Parathyroid adenoma (tissue), 2 donors: ENCODE measurements around the gene HMGCL.

Source experiments
- H2AFZ ChIP-seq: fragments of 300-600 bp; sonication (generic); one replicate; pipeline ENCODE4 v1.7.0; 2017; ENCODE audit warnings: antibody characterized with exemption, mild to moderate bottlenecking
- H3K27ac ChIP-seq: fragments of 300-600 bp; sonication (generic); one replicate; pipeline ENCODE4 v1.7.0; 2017
- H3K27me3 ChIP-seq: fragments of 300-600 bp; sonication (generic); one replicate; pipeline ENCODE4 v1.7.0; 2017; ENCODE audit warnings: low read length; ENCODE audit not compliant: control insufficient read depth, insufficient read depth
- H3K36me3 ChIP-seq: fragments of 300-600 bp; sonication (generic); one replicate; pipeline ENCODE4 v1.7.0; 2017; ENCODE audit warnings: low read length; ENCODE audit not compliant: control insufficient read depth, insufficient read depth
- H3K4me1 ChIP-seq: fragments of 300-600 bp; sonication (generic); one replicate; pipeline ENCODE4 v1.7.0; 2017; ENCODE audit warnings: control low read depth
- H3K4me2 ChIP-seq: fragments of 300-600 bp; sonication (generic); one replicate; pipeline ENCODE4 v1.7.0; 2017; ENCODE audit warnings: low read length
- H3K4me3 ChIP-seq: fragments of 300-600 bp; sonication (generic); one replicate; pipeline ENCODE4 v1.7.0; 2017; ENCODE audit warnings: low read depth, low read length
- H3K79me2 ChIP-seq: fragments of 300-600 bp; sonication (generic); one replicate; pipeline ENCODE4 v1.7.0; 2017; ENCODE audit warnings: control low read depth
- H3K9ac ChIP-seq: fragments of 300-600 bp; sonication (generic); one replicate; pipeline ENCODE4 v1.7.0; 2017; ENCODE audit warnings: mild to moderate bottlenecking
- H3K9me3 ChIP-seq: fragments of 300-600 bp; sonication (generic); one replicate; pipeline ENCODE4 v1.7.0; 2017; ENCODE audit warnings: low read length; ENCODE audit not compliant: control insufficient read depth
- TF ChIP-seq, protein P1 (sequence below): fragments of 300-600 bp; sonication (generic); IDR thresholded peaks from one replicate; pipeline ENCODE4 v1.7.0; 2017; ENCODE audit warnings: antibody characterized with exemption, mild to moderate bottlenecking
- donor health status: primary hyperparathyroidism.

Gene HMGCL

DNA sequence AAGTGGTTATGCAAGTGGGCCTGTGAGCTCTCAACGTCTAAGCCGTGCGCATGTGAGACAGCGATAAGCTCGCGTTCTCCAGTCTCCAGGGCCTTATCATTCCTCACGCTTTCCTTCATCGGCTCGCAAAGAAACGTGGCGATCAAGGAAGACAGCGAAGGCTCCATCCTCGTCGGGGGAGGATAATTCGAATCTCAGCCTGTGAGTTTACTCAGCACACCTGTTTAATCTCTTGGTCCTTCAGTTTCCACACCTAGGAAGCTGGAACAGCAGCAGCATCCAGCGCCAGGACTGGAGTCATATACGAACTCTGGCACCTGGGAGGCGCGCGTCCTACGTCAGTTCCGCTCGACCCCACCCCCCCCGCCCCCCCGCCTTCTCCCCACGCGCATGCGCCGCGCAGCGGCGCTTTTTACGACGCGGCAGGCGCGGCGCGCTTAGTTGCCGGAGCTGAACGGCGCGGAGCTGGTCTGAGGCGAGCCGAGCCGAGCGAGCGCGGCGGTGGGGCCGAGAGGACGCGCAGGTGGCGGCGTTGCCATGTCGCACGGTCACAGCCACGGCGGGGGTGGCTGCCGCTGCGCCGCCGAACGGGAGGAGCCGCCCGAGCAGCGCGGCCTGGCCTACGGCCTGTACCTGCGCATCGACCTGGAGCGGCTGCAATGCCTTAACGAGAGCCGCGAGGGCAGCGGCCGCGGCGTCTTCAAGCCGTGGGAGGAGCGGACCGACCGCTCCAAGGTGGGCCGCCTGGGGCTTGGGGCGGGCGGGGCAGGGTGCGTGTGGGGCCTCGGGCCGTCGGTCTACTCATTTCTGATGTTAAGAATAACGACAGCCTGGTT, 47.0 kb downstream of the HMGCL start, which contains the start of gene PITHD1:
PITHD1 (plus strand) TSS at position 440 of the 836 bp plus-strand sequence; CDS start at position 538, 98 bp downstream.
- TF ChIP-seq, protein P1, sequence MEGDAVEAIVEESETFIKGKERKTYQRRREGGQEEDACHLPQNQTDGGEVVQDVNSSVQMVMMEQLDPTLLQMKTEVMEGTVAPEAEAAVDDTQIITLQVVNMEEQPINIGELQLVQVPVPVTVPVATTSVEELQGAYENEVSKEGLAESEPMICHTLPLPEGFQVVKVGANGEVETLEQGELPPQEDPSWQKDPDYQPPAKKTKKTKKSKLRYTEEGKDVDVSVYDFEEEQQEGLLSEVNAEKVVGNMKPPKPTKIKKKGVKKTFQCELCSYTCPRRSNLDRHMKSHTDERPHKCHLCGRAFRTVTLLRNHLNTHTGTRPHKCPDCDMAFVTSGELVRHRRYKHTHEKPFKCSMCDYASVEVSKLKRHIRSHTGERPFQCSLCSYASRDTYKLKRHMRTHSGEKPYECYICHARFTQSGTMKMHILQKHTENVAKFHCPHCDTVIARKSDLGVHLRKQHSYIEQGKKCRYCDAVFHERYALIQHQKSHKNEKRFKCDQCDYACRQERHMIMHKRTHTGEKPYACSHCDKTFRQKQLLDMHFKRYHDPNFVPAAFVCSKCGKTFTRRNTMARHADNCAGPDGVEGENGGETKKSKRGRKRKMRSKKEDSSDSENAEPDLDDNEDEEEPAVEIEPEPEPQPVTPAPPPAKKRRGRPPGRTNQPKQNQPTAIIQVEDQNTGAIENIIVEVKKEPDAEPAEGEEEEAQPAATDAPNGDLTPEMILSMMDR, result no peak
- Histone ChIP-seq H3K79me2 (peaks cover 10% of the 10 kb centered on the region), H3K27me3 (no peaks in the 10 kb centered on the region), H3K27ac (peak within 1 kb of the TSS; percentile 82), H3K4me3 (peak within 1 kb of the TSS; percentile 82), H3K4me2 (peak within 1 kb of the TSS; percentile 100), H3K9me3 (no peaks in the 10 kb centered on the region), H2AFZ (peak within 1 kb of the TSS; percentile 83), H3K36me3 (no peaks in the 10 kb centered on the region), H3K9ac (no peak within 1 kb of the TSS), H3K4me1 (peaks cover 12% of the 10 kb centered on the region)

- Histone ChIP-seq H3K36me3 (no peaks in the 10 kb centered on the region), H3K27ac (no peak overlapping the region), H3K4me3 (no peak overlapping the region), H3K4me2 (no peak overlapping the region), H2AFZ (no peak overlapping the region), H3K9ac (no peak overlapping the region), H3K9me3 (no peaks in the 10 kb centered on the region), H3K79me2 (peaks cover 9% of the 10 kb centered on the region), H3K4me1 (peaks cover 12% of the 10 kb centered on the region), H3K27me3 (no peaks in the 10 kb centered on the region)
- TF ChIP-seq, protein P1, result no peak
Observed at GRCh38 chr1:23776217-23776616, 49.0 kb downstream of the HMGCL start.

DNA sequence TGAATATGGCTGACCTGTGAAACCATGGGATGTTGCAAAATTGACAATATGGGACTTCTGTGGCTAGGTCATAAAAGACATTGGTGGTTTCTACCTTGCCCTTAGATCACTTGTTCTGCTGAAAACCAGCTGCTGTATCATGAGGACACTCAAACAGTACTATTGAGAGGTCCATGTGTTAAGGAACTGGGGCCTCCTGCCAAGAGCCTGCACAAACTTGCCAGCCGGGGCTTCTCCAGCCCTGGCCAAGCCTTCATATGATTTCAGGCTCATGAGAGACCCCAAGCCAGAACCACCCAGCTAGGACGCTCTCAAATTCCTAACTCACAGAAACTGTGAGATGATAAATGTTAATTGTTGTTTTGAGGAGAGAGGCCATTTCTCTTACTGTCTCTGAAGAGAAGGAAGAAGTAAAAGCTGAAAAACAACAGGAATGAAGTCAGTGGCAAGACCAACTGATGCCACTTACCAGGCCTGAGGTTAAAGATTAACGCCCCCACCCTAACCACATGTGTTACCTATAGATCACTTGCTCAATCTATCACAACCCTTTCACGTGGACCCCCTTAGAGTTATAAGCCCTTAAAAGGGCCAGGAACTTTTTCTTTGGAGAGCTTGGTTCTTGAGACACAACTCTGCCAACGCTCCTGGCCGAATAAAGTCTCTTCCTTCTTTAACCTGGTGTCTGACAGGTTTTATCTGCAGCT, 50.9 kb downstream of the HMGCL start:
- H3K9me3 ChIP-seq, result no peaks in the 10 kb centered on the region
- H3K36me3 ChIP-seq, result no peaks in the 10 kb centered on the region
- H3K4me3 ChIP-seq, result no peak overlapping the region
- no peak overlapping the region for H3K4me2 ChIP-seq
- no peak overlapping the region for H2AFZ ChIP-seq
- TF ChIP-seq, protein P1, result no peak
- H3K27ac ChIP-seq, result no peak overlapping the region
- H3K9ac ChIP-seq, result no peak overlapping the region
- peaks cover 7% of the 10 kb centered on the region for H3K4me1 ChIP-seq
- no peaks in the 10 kb centered on the region for H3K27me3 ChIP-seq
- H3K79me2 ChIP-seq, result peaks cover 3% of the 10 kb centered on the region

DNA sequence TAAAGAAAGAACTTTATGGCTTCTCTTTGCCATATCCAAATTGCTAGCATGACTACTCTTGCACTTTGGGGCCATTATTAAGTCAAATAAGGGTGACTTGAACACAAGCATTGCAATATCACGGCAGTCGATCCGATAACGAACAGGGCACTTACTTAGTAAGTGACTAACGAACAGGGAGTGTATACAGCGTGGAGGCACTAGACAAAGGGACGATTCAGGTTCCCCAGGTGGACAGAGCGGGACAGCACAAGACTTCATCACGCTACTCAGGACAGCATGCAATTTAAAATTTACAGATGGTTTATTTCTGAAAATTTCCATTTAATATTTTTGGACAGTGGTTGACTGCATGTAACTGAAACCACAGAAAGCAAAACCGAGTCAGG, 52.4 kb downstream of the HMGCL start:
- no peak overlapping the region for H3K9ac ChIP-seq
- no peak overlapping the region for H2AFZ ChIP-seq
- peaks cover 4% of the 10 kb centered on the region for H3K4me1 ChIP-seq

More for the DNA sequence above, 52.4 kb downstream of the HMGCL start:
- H3K27ac ChIP-seq, result no peak overlapping the region
- H3K36me3 ChIP-seq, result no peaks in the 10 kb centered on the region
- H3K79me2 ChIP-seq, result peaks cover 2% of the 10 kb centered on the region
- H3K4me2 ChIP-seq, result no peak overlapping the region
- no peaks in the 10 kb centered on the region for H3K9me3 ChIP-seq
- TF ChIP-seq, protein P1, result no peak
- no peak overlapping the region for H3K4me3 ChIP-seq
- no peaks in the 10 kb centered on the region for H3K27me3 ChIP-seq
